Parathyroid adenoma (tissue), 2 donors: ENCODE data around the gene C1GALT1.
"Not testable (repeated sequence)": the region's sequence is repeated elsewhere in the genome, so short reads cannot be mapped to it uniquely, and the experiment has no call there.

Source experiments
- H2AFZ ChIP-seq: fragments of 300-600 bp; sonication (generic); one replicate; pipeline ENCODE4 v1.7.0; 2017; ENCODE audit warnings: antibody characterized with exemption, mild to moderate bottlenecking
- H3K27ac ChIP-seq: fragments of 300-600 bp; sonication (generic); one replicate; pipeline ENCODE4 v1.7.0; 2017
- H3K27me3 ChIP-seq: fragments of 300-600 bp; sonication (generic); one replicate; pipeline ENCODE4 v1.7.0; 2017; ENCODE audit warnings: low read length; ENCODE audit not compliant: control insufficient read depth, insufficient read depth
- H3K36me3 ChIP-seq: fragments of 300-600 bp; sonication (generic); one replicate; pipeline ENCODE4 v1.7.0; 2017; ENCODE audit warnings: low read length; ENCODE audit not compliant: control insufficient read depth, insufficient read depth
- H3K4me1 ChIP-seq: fragments of 300-600 bp; sonication (generic); one replicate; pipeline ENCODE4 v1.7.0; 2017; ENCODE audit warnings: control low read depth
- H3K4me2 ChIP-seq: fragments of 300-600 bp; sonication (generic); one replicate; pipeline ENCODE4 v1.7.0; 2017; ENCODE audit warnings: low read length
- H3K4me3 ChIP-seq: fragments of 300-600 bp; sonication (generic); one replicate; pipeline ENCODE4 v1.7.0; 2017; ENCODE audit warnings: low read depth, low read length
- H3K79me2 ChIP-seq: fragments of 300-600 bp; sonication (generic); one replicate; pipeline ENCODE4 v1.7.0; 2017; ENCODE audit warnings: control low read depth
- H3K9ac ChIP-seq: fragments of 300-600 bp; sonication (generic); one replicate; pipeline ENCODE4 v1.7.0; 2017; ENCODE audit warnings: mild to moderate bottlenecking
- H3K9me3 ChIP-seq: fragments of 300-600 bp; sonication (generic); one replicate; pipeline ENCODE4 v1.7.0; 2017; ENCODE audit warnings: low read length; ENCODE audit not compliant: control insufficient read depth
- CTCF ChIP-seq: fragments of 300-600 bp; sonication (generic); IDR thresholded peaks from one replicate; pipeline ENCODE4 v1.7.0; 2017; ENCODE audit warnings: antibody characterized with exemption, mild to moderate bottlenecking
- donor health status: primary hyperparathyroidism.

C1GALT1 gene

GRCh38 chr7:7182156-7183060 is at the start of gene C1GALT1:
Gene C1GALT1 (plus strand): TSS chr7:7182544. CDS start chr7:7234320, 51,776 bp downstream.
- peak; percentile 46 for TF ChIP-seq CTCF
- Histone ChIP-seq H3K27me3 (no peaks in the 10 kb centered on the region), H3K4me2 (peak within 1 kb of the TSS; percentile 94), H3K4me1 (peaks cover 11% of the 10 kb centered on the region), H3K4me3 (peak within 1 kb of the TSS; percentile 99), H3K36me3 (no peaks in the 10 kb centered on the region), H2AFZ (peak within 1 kb of the TSS; percentile 78), H3K9me3 (no peaks in the 10 kb centered on the region), H3K27ac (peak within 1 kb of the TSS; percentile 98), H3K9ac (peak within 1 kb of the TSS; percentile 92), H3K79me2 (peaks cover 35% of the 10 kb centered on the region)

GRCh38 chr7:7134046-7134445 is 48.3 kb upstream of the C1GALT1 start:
- H3K36me3 ChIP-seq, result no peaks in the 10 kb centered on the region
- no peak overlapping the region for H3K4me3 ChIP-seq
- no peak overlapping the region for H2AFZ ChIP-seq
- no peak for TF ChIP-seq CTCF
- H3K79me2 ChIP-seq, result no peaks in the 10 kb centered on the region
- peaks cover 4% of the 10 kb centered on the region for H3K4me1 ChIP-seq
- no peak overlapping the region for H3K27ac ChIP-seq
- no peaks in the 10 kb centered on the region for H3K9me3 ChIP-seq
- no peak overlapping the region for H3K4me2 ChIP-seq
- H3K9ac ChIP-seq, result no peak overlapping the region
- H3K27me3 ChIP-seq, result no peaks in the 10 kb centered on the region

GRCh38 chr7:7135074-7135473 is 47.3 kb upstream of the C1GALT1 start:
- TF ChIP-seq CTCF, result no peak
- H3K9ac ChIP-seq, result no peak overlapping the region
- H3K4me2 ChIP-seq, result no peak overlapping the region
- H3K79me2 ChIP-seq, result no peaks in the 10 kb centered on the region
- H3K36me3 ChIP-seq, result no peaks in the 10 kb centered on the region
- H2AFZ ChIP-seq, result no peak overlapping the region
- no peak overlapping the region for H3K4me3 ChIP-seq
- no peak overlapping the region for H3K27ac ChIP-seq
- no peaks in the 10 kb centered on the region for H3K27me3 ChIP-seq
- H3K9me3 ChIP-seq, result no peaks in the 10 kb centered on the region
- H3K4me1 ChIP-seq, result peaks cover 4% of the 10 kb centered on the region

- not testable (repeated sequence) for H3K4me2 ChIP-seq, H3K9me3 ChIP-seq, H2AFZ ChIP-seq, H3K79me2 ChIP-seq, H3K27ac ChIP-seq, H3K36me3 ChIP-seq, H3K4me3 ChIP-seq, H3K9ac ChIP-seq, H3K4me1 ChIP-seq, H3K27me3 ChIP-seq
Observed at GRCh38 chr7:7135924-7136323, 46.4 kb upstream of the C1GALT1 start.

- no peak overlapping the region for H3K4me3 ChIP-seq
Observed at GRCh38 chr7:7136466-7137381, 45.6 kb upstream of the C1GALT1 start.

More at GRCh38 chr7:7136466-7137381, 45.6 kb upstream of the C1GALT1 start:
- Histone ChIP-seq H3K27me3 (no peaks in the 10 kb centered on the region), H3K27ac (no peak overlapping the region), H3K4me1 (peaks cover 4% of the 10 kb centered on the region), H3K9me3 (no peaks in the 10 kb centered on the region), H3K9ac (no peak overlapping the region), H3K4me2 (no peak overlapping the region), H2AFZ (no peak overlapping the region), H3K36me3 (no peaks in the 10 kb centered on the region), H3K79me2 (no peaks in the 10 kb centered on the region)
- TF ChIP-seq CTCF, result no peak
